ENCODE data around the gene CBARP. TPM values are rescaled to one million over a fixed set of nuclear protein-coding genes. Genes with fewer than 3 reads are reported as not detected.

CBARP gene
- total RNA-seq, 2 experiments from 2014 or later, result 0.09 to 0.13 TPM

DNA sequence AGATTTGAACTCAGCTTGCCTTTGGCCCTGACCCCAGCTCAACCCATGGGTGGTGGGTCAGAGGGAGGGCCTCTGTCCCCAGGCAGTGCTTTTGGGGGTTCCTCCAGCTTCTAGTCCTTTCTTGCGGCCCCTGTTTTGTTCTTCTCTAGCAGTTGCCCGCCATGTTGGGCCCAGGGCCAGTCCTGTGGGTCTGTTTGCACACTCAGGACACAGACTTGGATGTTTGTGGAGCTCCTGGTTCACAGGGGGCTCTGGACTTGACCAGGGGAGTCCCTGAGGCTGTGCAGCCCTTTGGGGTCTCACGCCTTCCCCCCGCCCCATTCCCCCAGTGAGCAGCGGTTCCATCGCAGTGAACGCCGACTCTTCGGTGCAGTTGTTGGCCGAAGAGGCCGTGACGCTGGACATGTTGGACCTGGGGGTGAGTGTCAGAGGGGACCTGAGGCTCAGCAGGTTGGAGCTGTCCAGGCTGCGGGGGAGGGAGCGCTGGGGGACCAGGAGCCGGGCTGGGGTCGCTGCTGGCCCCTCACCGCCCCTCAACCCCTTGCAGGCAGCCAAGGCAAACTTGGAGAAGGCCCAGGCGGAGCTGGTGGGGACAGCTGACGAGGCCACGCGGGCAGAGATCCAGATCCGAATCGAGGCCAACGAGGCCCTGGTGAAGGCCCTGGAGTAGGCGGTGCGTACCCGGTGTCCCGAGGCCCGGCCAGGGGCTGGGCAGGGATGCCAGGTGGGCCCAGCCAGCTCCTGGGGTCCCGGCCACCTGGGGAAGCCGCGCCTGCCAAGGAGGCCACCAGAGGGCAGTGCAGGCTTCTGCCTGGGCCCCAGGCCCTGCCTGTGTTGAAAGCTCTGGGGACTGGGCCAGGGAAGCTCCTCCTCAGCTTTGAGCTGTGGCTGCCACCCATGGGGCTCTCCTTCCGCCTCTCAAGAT, 6.2 kb upstream of the CBARP start:
- Histone ChIP-seq H3K4me1 (ENCODE audit: insufficient read depth, low read length, poor library complexity, severe bottlenecking) (peaks cover 58% of the 10 kb centered on the region), H3K4me3 (ENCODE audit: low read depth, low read length, poor library complexity, severe bottlenecking) (peak overlapping the region; percentile 89), H3K79me2 (ENCODE audit: insufficient read depth, low read depth, low read length) (peaks cover 18% of the 10 kb centered on the region; the same call in 1 of the 2 replicates), H3K9me2 (ENCODE audit: insufficient read depth, low read length) (no peaks in the 10 kb centered on the region), H3K36me3 (ENCODE audit: insufficient read depth, low read length) (peaks cover 27% of the 10 kb centered on the region), H2AFZ (ENCODE audit: low read length) (no peak overlapping the region), H4K20me1 (ENCODE audit: insufficient read depth, low read length) (no peaks in the 10 kb centered on the region), H3K27ac (ENCODE audit: low read depth, low read length, poor library complexity, severe bottlenecking) (peak overlapping the region; percentile 63), H3K4me2 (ENCODE audit: low read length) (peak overlapping the region; percentile 86), H3K9me3 (ENCODE audit: low read length) (no peaks in the 10 kb centered on the region)
- ChIA-PET POLR2A (interaction anchor here (0.6 to 2.9 kb wide), 7 partner anchors 9 to 186 kb away, joined by 3 to 23 read pairs (median 4); partner anchors contain the start of gene CIRBP), CTCF (ENCODE audit: unreplicated experiment) (interaction anchor here (0.6 to 2.7 kb wide), 4 partner anchors 22 to 177 kb away, joined by 3 to 24 read pairs (median 10); partner anchors contain the start of genes ARHGAP45 and CIRBP)
- intact Hi-C loops (cut with micrococcal nuclease; ENCODE audit: unreplicated experiment), result loop anchor here (1.0 kb wide), 1 partner anchor 23 kb away; no protein-coding TSS in a partner anchor
- BruUV-seq (replicated peaks), result TSS peak; percentile 77
- TF ChIP-seq CTCF (conservative IDR thresholded peaks at IDR 0.05; ENCODE audit: low read length) (peak; percentile 92), EZH2phosphoT487 (IDR thresholded peaks at IDR 0.05; ENCODE audit: borderline replicate concordance, low read depth, low read length) (no peak)
- DNase-seq (ENCODE audit: low spot score), result peak; percentile 91

- Histone ChIP-seq H3K9me2 (ENCODE audit: insufficient read depth, low read length) (no peaks in the 10 kb centered on the region), H3K4me3 (ENCODE audit: low read depth, low read length, poor library complexity, severe bottlenecking) (peak within 1 kb of the TSS; percentile 89), H3K4me1 (ENCODE audit: insufficient read depth, low read length, poor library complexity, severe bottlenecking) (peaks cover 48% of the 10 kb centered on the region), H2AFZ (ENCODE audit: low read length) (peak within 1 kb of the TSS; percentile 57; the same call in 1 of the 2 replicates), H3K79me2 (ENCODE audit: insufficient read depth, low read depth, low read length) (peaks cover 18% of the 10 kb centered on the region; the same call in 1 of the 2 replicates), H3K36me3 (ENCODE audit: insufficient read depth, low read length) (peaks cover 27% of the 10 kb centered on the region; the same call in 1 of the 2 replicates), H3K4me2 (ENCODE audit: low read length) (peak within 1 kb of the TSS; percentile 86), H3K9me3 (ENCODE audit: low read length) (no peaks in the 10 kb centered on the region), H4K20me1 (ENCODE audit: insufficient read depth, low read length) (no peaks in the 10 kb centered on the region), H3K27ac (ENCODE audit: low read depth, low read length, poor library complexity, severe bottlenecking) (peak within 1 kb of the TSS; percentile 50)
- BruUV-seq (replicated peaks), result no TSS peak
- TF ChIP-seq EZH2phosphoT487 (IDR thresholded peaks at IDR 0.05; ENCODE audit: borderline replicate concordance, low read depth, low read length) (no peak), CTCF (conservative IDR thresholded peaks at IDR 0.05; ENCODE audit: low read length) (no peak)
- ChIA-PET CTCF (ENCODE audit: unreplicated experiment) (no interaction called here), POLR2A (interaction anchor here (1.0 to 1.2 kb wide), 2 partner anchors 27 to 165 kb away, joined by 8 to 9 read pairs; no protein-coding TSS in a partner anchor)
- DNase-seq (ENCODE audit: low spot score), result peak; percentile 96
- intact Hi-C loops (cut with micrococcal nuclease; ENCODE audit: unreplicated experiment), result loop anchor here (2.0 kb wide), 1 partner anchor 109 kb away; no protein-coding TSS in a partner anchor
Measured at GRCh38 chr19:1241417-1242095, 3.8 kb upstream of the CBARP start, which contains the start of gene ATP5F1D. Gene ATP5F1D (plus strand): TSS chr19:1241751. CDS start chr19:1241851, 100 bp downstream.

Measured in OCI-LY7 (cell line).